ENCODE measurements around the gene SLFN12. TPM values are rescaled to one million over a fixed set of nuclear protein-coding genes. Genes with fewer than 3 reads are reported as not detected.
A peak's percentile ranks its signal among the peaks of the same experiment; 100 is the strongest.

SLFN12 gene
- total RNA-seq, 2 experiments from 2014 or later, result 1.3 to 2.4 TPM

- ATAC-seq (ENCODE audit: poor library complexity), result no peak
- CTCF ChIA-PET, result no interaction called here
- H3K9me3 Mint-ChIP-seq, result no peaks in the 10 kb centered on the region
Measured at GRCh38 chr17:35449371-35449931, 17.2 kb upstream of the SLFN12 start.

GRCh38 chr17:35448899-35449227 lies 16.6 kb upstream of the SLFN12 start:
- ChIA-PET POLR2A (interaction anchor here (0.6 to 2.8 kb wide), 18 partner anchors 10 to 287 kb away, joined by 3 to 49 read pairs (median 5); partner anchors contain the start of genes SLFN11, SLFN12, SLFN12L and SLFN5), CTCF (interaction anchor here (1.7 kb wide), 1 partner anchor 85 kb away, joined by 7 read pairs; no protein-coding TSS in a partner anchor)
- Histone ChIP-seq H3K27ac (ENCODE audit: low read depth in 1 of 2, low read length in 2 of 2) (peak overlapping the region; percentile 23 to 63), H3K4me3 (ENCODE audit: low read length) (peak overlapping the region; percentile 69), H3K4me1 (ENCODE audit: insufficient read depth, low read length) (peaks cover 18% of the 10 kb centered on the region), H3K36me3 (ENCODE audit: insufficient read depth, low read length) (no peaks in the 10 kb centered on the region), H3K27me3 (ENCODE audit: control insufficient read depth in 1 of 2, insufficient read depth in 2 of 2, low read length in 2 of 2) (no peaks in the 10 kb centered on the region), H3K9me3 (ENCODE audit: control insufficient read depth in 1 of 2, insufficient read depth in 1 of 2, low read length in 2 of 2) (peaks cover 0 to 13% of the 10 kb centered on the region in 2 experiments)
- H3K4me1 Mint-ChIP-seq (ENCODE audit: low read depth), result peaks cover 19% of the 10 kb centered on the region
- H3K27ac Mint-ChIP-seq, result peak overlapping the region; percentile 81
- peak overlapping the region; percentile 94 for H3K4me3 Mint-ChIP-seq
- ATAC-seq (ENCODE audit: poor library complexity), result no peak
- no peak for TF ChIP-seq CTCF (IDR thresholded peaks at IDR 0.05)
- H3K27me3 Mint-ChIP-seq, result no peaks in the 10 kb centered on the region
- DNase-seq, result peak in 1 of 14 experiments; percentile 9
- no peaks in the 10 kb centered on the region for H3K9me3 Mint-ChIP-seq
- intact Hi-C loops (cut with DNase I, micrococcal nuclease), result loop anchor here (5.0 kb wide), 1 partner anchor 38 kb away; no protein-coding TSS in a partner anchor
- no peaks in the 10 kb centered on the region for H3K36me3 Mint-ChIP-seq (ENCODE audit: low read depth)

More at GRCh38 chr17:35449371-35449931, 17.2 kb upstream of the SLFN12 start:
- peak overlapping the region; percentile 81 for H3K27ac Mint-ChIP-seq
- Histone ChIP-seq H3K27ac (ENCODE audit: low read depth in 1 of 2, low read length in 2 of 2) (no peak overlapping the region), H3K36me3 (ENCODE audit: insufficient read depth, low read length) (no peaks in the 10 kb centered on the region), H3K9me3 (ENCODE audit: control insufficient read depth in 1 of 2, insufficient read depth in 1 of 2, low read length in 2 of 2) (peaks cover 0 to 13% of the 10 kb centered on the region in 2 experiments), H3K4me3 (ENCODE audit: low read length) (no peak overlapping the region), H3K4me1 (ENCODE audit: insufficient read depth, low read length) (peaks cover 18% of the 10 kb centered on the region), H3K27me3 (ENCODE audit: control insufficient read depth in 1 of 2, insufficient read depth in 2 of 2, low read length in 2 of 2) (no peaks in the 10 kb centered on the region)
- H3K36me3 Mint-ChIP-seq (ENCODE audit: low read depth), result no peaks in the 10 kb centered on the region
- H3K4me3 Mint-ChIP-seq, result peak overlapping the region; percentile 66
- no peak for TF ChIP-seq CTCF (IDR thresholded peaks at IDR 0.05)
- DNase-seq, result peak in 3 of 14 experiments; percentile 4 to 36 (median 34)
- H3K27me3 Mint-ChIP-seq, result no peaks in the 10 kb centered on the region
- H3K4me1 Mint-ChIP-seq (ENCODE audit: low read depth), result peaks cover 19% of the 10 kb centered on the region
- POLR2A ChIA-PET, result interaction anchor here (1.6 to 2.8 kb wide), 3 partner anchors 10 to 136 kb away, joined by 9 to 49 read pairs (median 14); no protein-coding TSS in a partner anchor
- intact Hi-C loops (cut with DNase I, micrococcal nuclease), result loop anchor here (5.0 kb wide), 1 partner anchor 38 kb away; no protein-coding TSS in a partner anchor

- peak; percentile 64 to 93 (median 76) for DNase-seq
- H3K27ac Mint-ChIP-seq, result peak within 1 kb of the TSS; percentile 81
- ATAC-seq (ENCODE audit: poor library complexity), result peak; percentile 92
- H3K36me3 Mint-ChIP-seq (ENCODE audit: low read depth), result no peaks in the 10 kb centered on the region
- H3K4me3 Mint-ChIP-seq, result peak within 1 kb of the TSS; percentile 94
- intact Hi-C loops (cut with DNase I, micrococcal nuclease), result loop anchor here (5.0 kb wide), 1 partner anchor 39 kb away; no protein-coding TSS in a partner anchor
- ChIA-PET CTCF (interaction anchor here (1.7 kb wide), 1 partner anchor 85 kb away, joined by 7 read pairs; no protein-coding TSS in a partner anchor), POLR2A (interaction anchor here (0.6 to 2.8 kb wide), 19 partner anchors 10 to 287 kb away, joined by 3 to 49 read pairs (median 4); partner anchors contain the start of genes SLFN11, SLFN12, SLFN12L and SLFN5)
- Histone ChIP-seq H3K9me3 (ENCODE audit: control insufficient read depth in 1 of 2, insufficient read depth in 1 of 2, low read length in 2 of 2) (peaks cover 0 to 13% of the 10 kb centered on the region in 2 experiments), H3K27me3 (ENCODE audit: control insufficient read depth in 1 of 2, insufficient read depth in 2 of 2, low read length in 2 of 2) (no peaks in the 10 kb centered on the region), H3K27ac (ENCODE audit: low read depth in 1 of 2, low read length in 2 of 2) (peak within 1 kb of the TSS; percentile 23 to 63), H3K4me3 (ENCODE audit: low read length) (peak within 1 kb of the TSS; percentile 69), H3K36me3 (ENCODE audit: insufficient read depth, low read length) (no peaks in the 10 kb centered on the region), H3K4me1 (ENCODE audit: insufficient read depth, low read length) (peaks cover 18% of the 10 kb centered on the region)
- TF ChIP-seq CTCF (IDR thresholded peaks at IDR 0.05), result no peak
- H3K9me3 Mint-ChIP-seq, result no peaks in the 10 kb centered on the region
- no peaks in the 10 kb centered on the region for H3K27me3 Mint-ChIP-seq
- H3K4me1 Mint-ChIP-seq (ENCODE audit: low read depth), result peaks cover 19% of the 10 kb centered on the region
Measured at GRCh38 chr17:35448214-35448898, 16.1 kb upstream of the SLFN12 start, which contains the start of gene SLFN13. Gene SLFN13, minus strand, starts transcription at chr17:35448766. Its CDS starts 3,086 bp downstream, at chr17:35445680.
